Neuron (in vitro differentiated cells): ENCODE data around the gene UBE2G2.

Source experiments
- H2AFZ ChIP-seq: one replicate; pipeline ENCODE4 v1.6.1; 2013; ENCODE audit warnings: low read depth, mild to moderate bottlenecking, inconsistent platforms, low read length, moderate library complexity
- H3K27me3 ChIP-seq: one replicate; pipeline ENCODE4 v1.6.1; 2013; ENCODE audit warnings: low read length; ENCODE audit not compliant: insufficient read depth
- H3K36me3 ChIP-seq: one replicate; pipeline ENCODE4 v1.6.1; 2013; ENCODE audit warnings: low read length; ENCODE audit not compliant: insufficient read depth
- H3K4me1 ChIP-seq: one replicate; pipeline ENCODE4 v1.6.1; 2013; ENCODE audit warnings: low read length; ENCODE audit not compliant: insufficient read depth
- H3K4me3 ChIP-seq: 2 replicates; pipeline ENCODE4 v1.5.1; 2013; ENCODE audit warnings: mild to moderate bottlenecking, low read length, moderate library complexity
- H3K9me3 ChIP-seq: one replicate; pipeline ENCODE4 v1.6.1; 2013; ENCODE audit warnings: low read length

The UBE2G2 gene

DNA sequence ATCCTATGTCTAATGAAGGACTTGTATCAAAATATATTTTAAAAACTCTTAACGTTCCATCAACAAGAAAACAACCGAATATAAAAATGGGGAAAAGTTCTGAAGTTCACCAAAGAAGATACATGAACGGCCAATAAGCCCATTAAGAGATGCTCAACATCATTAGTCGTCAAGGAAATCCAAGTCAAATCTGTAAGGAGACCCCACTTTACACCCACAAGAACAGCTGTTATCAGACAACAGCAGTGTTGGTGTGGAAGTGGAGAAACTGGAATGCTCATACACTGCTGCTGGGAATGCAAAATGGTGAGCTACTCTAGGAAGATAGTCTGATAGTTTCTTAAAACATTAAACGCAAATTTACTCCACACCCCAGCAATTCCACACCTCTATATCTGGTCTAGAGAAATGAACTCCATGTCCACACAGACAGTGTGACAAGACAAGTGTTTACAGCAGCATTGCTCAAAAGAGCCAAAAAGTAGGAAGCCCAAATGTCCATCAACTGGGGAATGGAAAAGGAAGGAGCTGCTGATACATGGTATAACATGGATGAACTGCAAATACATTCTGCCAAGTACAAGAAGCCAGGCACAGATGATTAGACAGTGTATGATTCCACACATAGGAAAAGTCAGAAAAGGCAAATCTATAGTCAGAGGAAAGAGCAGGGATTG lies 18.5 kb downstream of the UBE2G2 start:
- Histone ChIP-seq H3K9me3 (peaks cover 4% of the 10 kb centered on the region), H2AFZ (no peak overlapping the region), H3K4me3 (no peak overlapping the region), H3K4me1 (no peaks in the 10 kb centered on the region), H3K27me3 (no peaks in the 10 kb centered on the region), H3K36me3 (peaks cover 22% of the 10 kb centered on the region)

- H2AFZ ChIP-seq: no peak overlapping the region
- H3K4me3 ChIP-seq: no peak overlapping the region
- peaks cover 4% of the 10 kb centered on the region for H3K9me3 ChIP-seq
- peaks cover 29% of the 10 kb centered on the region for H3K36me3 ChIP-seq
- no peaks in the 10 kb centered on the region for H3K4me1 ChIP-seq
- H3K27me3 ChIP-seq: no peaks in the 10 kb centered on the region
These were observed 20.7 kb downstream of the UBE2G2 start for GRCh38 chr21:44780767-44781459.

GRCh38 chr21:44780137-44780502 lies 21.5 kb downstream of the UBE2G2 start:
- Histone ChIP-seq H2AFZ (no peak overlapping the region), H3K9me3 (peaks cover 4% of the 10 kb centered on the region), H3K4me3 (no peak overlapping the region), H3K27me3 (no peaks in the 10 kb centered on the region), H3K4me1 (no peaks in the 10 kb centered on the region), H3K36me3 (peaks cover 25% of the 10 kb centered on the region)

GRCh38 chr21:44779417-44780136 lies 22.0 kb downstream of the UBE2G2 start:
- H3K4me3 ChIP-seq: no peak overlapping the region
- no peak overlapping the region for H2AFZ ChIP-seq
- H3K36me3 ChIP-seq: peaks cover 25% of the 10 kb centered on the region
- no peaks in the 10 kb centered on the region for H3K4me1 ChIP-seq
- H3K9me3 ChIP-seq: peaks cover 3% of the 10 kb centered on the region
- H3K27me3 ChIP-seq: no peaks in the 10 kb centered on the region

GRCh38 chr21:44778983-44779382 lies 22.6 kb downstream of the UBE2G2 start:
- Histone ChIP-seq H3K27me3 (no peaks in the 10 kb centered on the region), H2AFZ (no peak overlapping the region), H3K4me1 (no peaks in the 10 kb centered on the region), H3K36me3 (peaks cover 28% of the 10 kb centered on the region), H3K9me3 (peaks cover 3% of the 10 kb centered on the region), H3K4me3 (no peak overlapping the region)

DNA sequence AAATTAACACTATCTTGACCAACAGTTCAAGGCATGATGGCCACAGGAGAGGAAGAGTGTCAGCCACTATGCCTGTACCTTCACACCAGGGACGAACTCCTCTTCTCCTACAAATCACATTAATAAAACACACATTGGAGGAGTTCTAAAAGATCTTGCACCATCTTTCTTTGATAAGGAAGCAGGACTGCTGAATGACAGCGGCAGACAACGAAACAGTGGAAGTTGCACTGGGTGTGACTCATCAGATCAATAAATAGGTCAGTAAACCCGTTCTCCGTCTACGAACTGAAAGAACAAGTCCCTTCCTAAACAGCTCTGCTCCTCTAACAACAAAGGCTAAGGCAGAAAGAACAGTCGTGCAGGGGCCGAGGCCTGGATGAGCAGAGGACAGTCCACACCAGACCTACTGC lies 23.1 kb downstream of the UBE2G2 start:
- peaks cover 3% of the 10 kb centered on the region for H3K9me3 ChIP-seq
- no peak overlapping the region for H3K4me3 ChIP-seq
- H3K36me3 ChIP-seq: peaks cover 30% of the 10 kb centered on the region
- no peaks in the 10 kb centered on the region for H3K4me1 ChIP-seq
- H2AFZ ChIP-seq: no peak overlapping the region
- H3K27me3 ChIP-seq: no peaks in the 10 kb centered on the region

- Histone ChIP-seq H3K4me1 (no peaks in the 10 kb centered on the region), H3K4me3 (no peak overlapping the region), H2AFZ (no peak overlapping the region), H3K27me3 (no peaks in the 10 kb centered on the region), H3K36me3 (peaks cover 30% of the 10 kb centered on the region), H3K9me3 (no peaks in the 10 kb centered on the region)
These were observed 23.5 kb downstream of the UBE2G2 start for GRCh38 chr21:44778094-44778493.

DNA sequence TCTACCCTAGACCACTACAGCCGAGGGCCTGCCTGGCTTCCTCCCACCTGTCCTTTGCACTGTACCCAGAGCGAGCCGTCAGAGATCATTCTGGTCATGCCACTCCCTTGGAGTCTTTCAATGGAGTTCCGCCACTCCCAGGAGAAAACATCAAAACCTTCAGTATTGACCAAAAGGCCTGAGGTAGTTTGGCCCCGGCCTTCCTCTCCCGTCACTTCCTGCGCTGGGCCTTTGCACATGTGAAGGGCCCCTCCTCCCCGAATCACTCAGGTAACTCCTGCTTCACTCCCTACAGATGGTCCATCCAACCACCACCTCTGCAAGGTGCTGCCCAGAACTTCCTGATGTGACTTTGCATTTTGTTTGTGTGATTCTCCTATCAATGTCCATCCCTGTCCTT lies 26.6 kb downstream of the UBE2G2 start:
- Histone ChIP-seq H3K4me1 (no peaks in the 10 kb centered on the region), H3K9me3 (no peaks in the 10 kb centered on the region), H3K36me3 (peaks cover 52% of the 10 kb centered on the region), H3K4me3 (no peak overlapping the region), H2AFZ (no peak overlapping the region), H3K27me3 (no peaks in the 10 kb centered on the region)

GRCh38 chr21:44773291-44773932 lies 28.2 kb downstream of the UBE2G2 start:
- Histone ChIP-seq H3K4me1 (peaks cover 8% of the 10 kb centered on the region), H2AFZ (no peak overlapping the region), H3K9me3 (no peaks in the 10 kb centered on the region), H3K27me3 (no peaks in the 10 kb centered on the region), H3K36me3 (peaks cover 57% of the 10 kb centered on the region), H3K4me3 (no peak overlapping the region)

- Histone ChIP-seq H3K4me1 (peaks cover 17% of the 10 kb centered on the region), H3K9me3 (no peaks in the 10 kb centered on the region), H3K4me3 (no peak overlapping the region), H3K36me3 (peaks cover 48% of the 10 kb centered on the region), H2AFZ (no peak overlapping the region), H3K27me3 (no peaks in the 10 kb centered on the region)
These were observed 29.6 kb downstream of the UBE2G2 start for GRCh38 chr21:44771896-44772525.

- H3K36me3 ChIP-seq: peaks cover 30% of the 10 kb centered on the region
- H3K4me1 ChIP-seq: peaks cover 17% of the 10 kb centered on the region
- no peak overlapping the region for H2AFZ ChIP-seq
- H3K27me3 ChIP-seq: no peaks in the 10 kb centered on the region
- H3K9me3 ChIP-seq: no peaks in the 10 kb centered on the region
- H3K4me3 ChIP-seq: no peak overlapping the region
These were observed 33.5 kb downstream of the UBE2G2 start for GRCh38 chr21:44767834-44768831.

DNA sequence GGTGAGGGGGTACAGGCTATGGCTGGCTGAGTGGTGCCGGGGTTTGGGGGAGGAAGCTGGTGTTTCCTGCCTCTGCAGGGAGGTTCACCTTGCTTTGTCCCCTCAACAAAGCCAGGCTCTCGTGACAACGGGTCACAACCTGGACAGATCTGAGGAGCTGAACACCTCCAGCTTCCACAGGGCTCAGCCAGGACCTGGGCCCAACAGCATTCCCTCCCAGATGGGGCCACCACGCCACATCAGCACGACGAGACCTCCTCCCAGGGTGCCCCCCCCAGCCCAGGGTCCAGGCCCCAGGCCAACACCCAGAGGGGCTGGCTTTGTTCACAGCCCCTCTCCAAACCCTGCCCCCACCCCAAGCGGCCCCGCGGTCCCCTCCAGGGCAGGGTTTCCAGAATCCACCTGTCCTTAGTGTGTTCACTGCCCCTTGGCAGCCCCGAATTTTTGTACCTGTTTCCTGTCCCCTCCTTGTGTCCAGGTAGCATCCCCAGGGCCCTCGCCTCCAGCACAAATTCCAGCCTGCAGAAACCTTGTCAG lies 34.7 kb downstream of the UBE2G2 start:
- Histone ChIP-seq H3K9me3 (no peaks in the 10 kb centered on the region), H2AFZ (no peak overlapping the region), H3K27me3 (no peaks in the 10 kb centered on the region), H3K36me3 (peaks cover 19% of the 10 kb centered on the region), H3K4me1 (peaks cover 17% of the 10 kb centered on the region), H3K4me3 (no peak overlapping the region)
